CD4-positive, alpha-beta T cell treated with Interferon gamma for 1 hour (primary cell): ENCODE results near the gene ABTB1.
"Not testable (repeated sequence)": the region's sequence is repeated elsewhere in the genome, so short reads cannot be mapped to it uniquely, and the experiment has no call there.

Source experiments
- DNase-seq: peaks from one replicate; pipeline ENCODE4 v3.0.0-alpha.2; 2020

Gene ABTB1

GRCh38 chr3:127688416-127689265 is 15.9 kb downstream of the ABTB1 start:
- DNase-seq = no peak

DNA sequence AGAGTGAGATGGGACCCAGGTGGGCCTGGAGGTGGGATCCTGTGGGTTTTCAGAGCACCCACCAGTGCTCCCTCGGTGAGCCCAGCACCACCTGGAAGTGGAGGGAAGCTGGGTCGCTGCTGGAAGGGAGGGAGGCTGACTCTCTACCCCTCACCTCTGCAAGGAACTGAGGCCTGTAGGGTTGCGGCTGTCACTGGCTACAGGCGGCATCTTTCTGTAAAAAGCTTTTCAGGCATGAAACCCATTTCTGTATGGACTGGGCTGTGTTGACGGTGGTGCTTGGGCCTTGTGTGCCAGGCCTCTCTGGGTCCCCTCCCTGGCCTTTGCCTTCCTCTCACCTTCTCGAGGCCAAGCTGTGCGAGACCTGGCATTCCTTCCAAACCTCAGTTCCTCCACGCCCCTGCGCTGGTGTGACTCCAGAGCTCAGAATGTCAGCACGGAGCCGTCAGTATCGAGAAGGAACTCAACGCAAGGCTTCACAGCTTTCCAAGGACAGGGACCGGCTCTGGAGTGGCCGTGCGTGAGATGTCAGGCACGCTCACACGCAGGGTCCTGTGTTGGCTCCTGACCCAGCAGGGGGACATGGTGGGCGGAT is 16.6 kb downstream of the ABTB1 start:
- no peak for DNase-seq

- no peak for DNase-seq
These were observed 17.4 kb downstream of the ABTB1 start for GRCh38 chr3:127690106-127690505.

- no peak for DNase-seq
These were observed 18.2 kb downstream of the ABTB1 start for GRCh38 chr3:127690823-127691452.

GRCh38 chr3:127691489-127691888 is 18.7 kb downstream of the ABTB1 start:
- DNase-seq = no peak

- DNase-seq = no peak
These were observed 19.2 kb downstream of the ABTB1 start for GRCh38 chr3:127691974-127692373.

GRCh38 chr3:127692501-127693335 is 20.0 kb downstream of the ABTB1 start:
- no peak for DNase-seq

GRCh38 chr3:127693336-127693843 is 20.6 kb downstream of the ABTB1 start:
- DNase-seq = no peak

DNA sequence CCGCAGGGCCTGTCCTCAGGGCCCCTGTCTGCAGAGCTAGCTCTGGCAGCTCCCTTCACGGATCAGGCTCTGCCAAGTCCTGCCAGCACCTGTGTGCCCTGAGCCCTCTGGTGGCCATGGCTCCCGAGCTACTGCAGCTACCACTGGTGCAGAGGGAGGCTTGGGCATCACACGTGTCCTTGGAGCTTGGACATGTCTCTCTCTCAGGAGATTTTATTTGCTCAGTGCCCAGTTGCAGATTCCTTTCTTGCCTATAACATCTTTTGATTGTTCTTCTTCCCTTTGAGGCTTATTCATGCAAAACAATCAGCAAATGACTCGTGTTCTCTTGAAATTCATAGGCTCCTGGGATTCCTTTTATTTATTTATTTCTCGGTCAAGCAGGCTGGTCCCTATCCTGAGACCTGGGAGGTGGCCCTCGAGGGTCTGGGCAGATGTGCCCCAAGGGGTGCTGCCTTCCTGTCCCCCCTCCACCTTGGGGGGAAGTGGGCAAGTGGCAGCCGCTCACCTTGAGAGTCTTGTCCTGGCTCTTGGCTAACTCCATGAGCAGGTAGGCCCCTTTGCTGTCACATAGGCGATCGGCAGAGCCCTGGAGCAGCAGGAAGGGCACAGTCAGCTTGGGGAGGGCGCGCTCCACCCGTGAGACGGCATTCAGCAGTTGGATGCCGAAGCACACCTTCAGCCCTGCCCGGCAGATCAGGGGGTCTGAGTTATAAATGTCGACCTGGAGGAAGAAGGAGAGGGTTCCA is 21.9 kb downstream of the ABTB1 start:
- DNase-seq = peak; percentile 54

GRCh38 chr3:127697551-127698240 is 24.9 kb downstream of the ABTB1 start:
- peak; percentile 64 for DNase-seq

DNA sequence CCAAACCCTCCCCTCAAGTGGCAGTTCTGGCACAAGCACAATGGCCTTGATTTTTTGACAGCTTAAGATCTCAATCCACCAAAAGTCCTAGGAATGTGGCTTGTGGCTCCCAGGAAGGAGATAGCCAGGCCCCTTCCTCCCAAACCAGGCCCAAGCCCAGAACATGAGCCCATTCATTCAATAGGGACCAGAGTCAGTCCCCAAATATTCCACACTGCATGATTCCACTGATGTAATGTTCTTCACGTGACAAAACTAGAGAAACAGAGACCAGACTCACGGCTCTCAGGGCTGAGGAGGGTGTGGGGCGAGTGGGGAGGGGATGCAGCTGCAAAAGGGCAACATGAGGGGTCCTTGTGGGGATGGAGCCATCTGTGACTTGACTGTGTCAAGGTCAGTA is 25.5 kb downstream of the ABTB1 start:
- DNase-seq = no peak

GRCh38 chr3:127698691-127699415 is 26.1 kb downstream of the ABTB1 start:
- no peak for DNase-seq

DNA sequence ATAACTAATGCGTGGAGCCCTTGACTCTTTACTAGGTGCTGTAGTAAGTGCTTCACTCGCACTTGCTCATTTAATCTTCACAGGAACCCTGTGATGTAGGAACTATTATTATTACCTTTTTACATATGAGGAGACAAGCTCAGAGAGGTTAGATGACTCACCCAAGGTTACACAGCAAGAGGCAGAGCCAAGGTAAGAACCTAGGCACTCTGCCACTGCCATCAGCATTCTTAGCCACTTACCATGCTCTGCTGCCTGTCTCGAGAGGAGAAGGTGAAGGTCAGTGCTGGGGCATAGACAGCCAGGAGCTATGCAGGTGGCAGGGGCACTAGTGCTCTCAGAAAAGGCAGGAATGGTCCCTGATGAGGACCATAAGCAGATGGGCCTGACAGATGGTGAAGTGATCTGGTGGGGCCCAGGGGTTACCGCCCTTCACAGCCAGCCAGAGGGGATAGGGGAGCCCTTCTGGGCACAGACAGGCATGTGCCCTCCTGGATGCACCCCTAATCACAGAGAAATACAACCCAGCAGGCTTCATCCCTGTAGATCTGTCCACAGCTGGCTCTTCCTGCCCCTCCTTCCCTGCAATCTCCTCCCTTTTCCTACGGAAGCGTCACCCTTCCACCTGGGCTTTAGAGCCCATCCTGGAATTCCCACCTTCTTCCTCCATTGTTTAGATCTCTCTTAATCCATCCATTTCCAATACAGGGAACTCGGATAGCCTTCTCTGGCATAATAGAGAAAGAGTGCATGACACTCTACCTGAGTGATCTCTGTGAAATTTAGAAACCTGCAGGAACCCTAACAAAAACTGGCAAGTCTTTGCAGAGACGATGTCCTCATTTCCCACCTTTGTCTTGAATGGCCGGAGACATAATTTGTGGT is 26.9 kb downstream of the ABTB1 start:
- no peak for DNase-seq

DNA sequence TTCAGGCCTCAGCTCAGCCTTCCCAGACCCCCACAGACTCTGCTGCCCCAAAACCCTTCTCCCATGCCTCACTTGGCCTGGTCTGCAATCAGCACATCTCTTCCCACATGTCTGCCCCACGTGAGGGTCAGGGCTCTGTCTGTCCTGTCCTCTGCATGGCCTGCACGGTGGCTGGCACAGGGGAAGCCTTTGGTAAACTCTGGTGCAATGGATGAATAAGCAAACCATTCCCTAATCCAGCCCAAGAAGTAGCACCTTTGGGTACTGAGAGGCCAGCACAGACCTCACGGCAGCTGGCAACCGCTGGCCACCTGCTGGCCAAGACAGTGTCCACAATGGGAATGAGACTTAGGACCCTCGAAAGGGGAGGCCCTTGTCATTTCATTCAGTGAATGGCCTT is 27.7 kb downstream of the ABTB1 start:
- no peak for DNase-seq

GRCh38 chr3:127701280-127701911 is 28.6 kb downstream of the ABTB1 start:
- no peak for DNase-seq

- no peak for DNase-seq
These were observed 29.4 kb downstream of the ABTB1 start for GRCh38 chr3:127702151-127702578.

- DNase-seq = not testable (repeated sequence)
These were observed 32.1 kb downstream of the ABTB1 start for GRCh38 chr3:127704840-127705239.

GRCh38 chr3:127706312-127706711 is 33.6 kb downstream of the ABTB1 start:
- DNase-seq = no peak

- DNase-seq = no peak
These were observed 34.1 kb downstream of the ABTB1 start for GRCh38 chr3:127706785-127707351.
